ENCODE measurements around the gene ACTL10.

Gene ACTL10

GRCh38 chr20:33650111-33650752, 16.5 kb upstream of the ACTL10 start:
- no peak for DNase-seq

GRCh38 chr20:33650753-33651561, 15.8 kb upstream of the ACTL10 start:
- DNase-seq, result no peak

GRCh38 chr20:33651562-33652048, 15.1 kb upstream of the ACTL10 start:
- no peak for DNase-seq

- peak; percentile 43 for DNase-seq
Observed at GRCh38 chr20:33653218-33653899, 13.4 kb upstream of the ACTL10 start.

GRCh38 chr20:33653900-33654596, 12.7 kb upstream of the ACTL10 start:
- DNase-seq, result no peak

- no peak for DNase-seq
Observed at GRCh38 chr20:33654680-33655161, 12.0 kb upstream of the ACTL10 start.

GRCh38 chr20:33655164-33655563, 11.6 kb upstream of the ACTL10 start:
- no peak for DNase-seq

GRCh38 chr20:33656010-33656782, 10.5 kb upstream of the ACTL10 start:
- DNase-seq, result no peak

GRCh38 chr20:33656783-33657703, 9.7 kb upstream of the ACTL10 start:
- no peak for DNase-seq

- no peak for DNase-seq
Observed at GRCh38 chr20:33657704-33658095, 9.0 kb upstream of the ACTL10 start.

GRCh38 chr20:33658510-33658909, 8.2 kb upstream of the ACTL10 start:
- no peak for DNase-seq

GRCh38 chr20:33658929-33659328, 7.8 kb upstream of the ACTL10 start:
- no peak for DNase-seq

- DNase-seq, result no peak
Observed at GRCh38 chr20:33659341-33660034, 7.3 kb upstream of the ACTL10 start.

GRCh38 chr20:33660035-33660684, 6.6 kb upstream of the ACTL10 start:
- no peak for DNase-seq

- no peak for DNase-seq
Observed at GRCh38 chr20:33660685-33661058, 6.1 kb upstream of the ACTL10 start.

- DNase-seq, result no peak
Observed at GRCh38 chr20:33662172-33662571, 4.6 kb upstream of the ACTL10 start, which contains the start of gene C20orf144. Gene C20orf144 (plus strand): TSS chr20:33662327. CDS start chr20:33662346, 19 bp downstream.

GRCh38 chr20:33663161-33664084, 3.3 kb upstream of the ACTL10 start:
- DNase-seq, result peak; percentile 72

GRCh38 chr20:33664085-33664761, 2.5 kb upstream of the ACTL10 start:
- no peak for DNase-seq
